Measurements from ENCODE around the gene AGBL4.

The AGBL4 gene

GRCh38 chr1:49199564-49199963, 824.2 kb downstream of the AGBL4 start:
- DNase-seq (ENCODE audit: extremely low spot score): no peak
- CTCF ChIA-PET: interaction anchor here (1.8 kb wide), 1 partner anchor 10 kb away, joined by 4 read pairs; no protein-coding TSS in a partner anchor
- TF ChIP-seq, protein P1, sequence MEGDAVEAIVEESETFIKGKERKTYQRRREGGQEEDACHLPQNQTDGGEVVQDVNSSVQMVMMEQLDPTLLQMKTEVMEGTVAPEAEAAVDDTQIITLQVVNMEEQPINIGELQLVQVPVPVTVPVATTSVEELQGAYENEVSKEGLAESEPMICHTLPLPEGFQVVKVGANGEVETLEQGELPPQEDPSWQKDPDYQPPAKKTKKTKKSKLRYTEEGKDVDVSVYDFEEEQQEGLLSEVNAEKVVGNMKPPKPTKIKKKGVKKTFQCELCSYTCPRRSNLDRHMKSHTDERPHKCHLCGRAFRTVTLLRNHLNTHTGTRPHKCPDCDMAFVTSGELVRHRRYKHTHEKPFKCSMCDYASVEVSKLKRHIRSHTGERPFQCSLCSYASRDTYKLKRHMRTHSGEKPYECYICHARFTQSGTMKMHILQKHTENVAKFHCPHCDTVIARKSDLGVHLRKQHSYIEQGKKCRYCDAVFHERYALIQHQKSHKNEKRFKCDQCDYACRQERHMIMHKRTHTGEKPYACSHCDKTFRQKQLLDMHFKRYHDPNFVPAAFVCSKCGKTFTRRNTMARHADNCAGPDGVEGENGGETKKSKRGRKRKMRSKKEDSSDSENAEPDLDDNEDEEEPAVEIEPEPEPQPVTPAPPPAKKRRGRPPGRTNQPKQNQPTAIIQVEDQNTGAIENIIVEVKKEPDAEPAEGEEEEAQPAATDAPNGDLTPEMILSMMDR (IDR thresholded peaks at IDR 0.05; ENCODE audit: control extremely low read depth, extremely low read depth, low read depth, missing control alignments): no peak
- POLR2A ChIA-PET: no interaction called here

DNA sequence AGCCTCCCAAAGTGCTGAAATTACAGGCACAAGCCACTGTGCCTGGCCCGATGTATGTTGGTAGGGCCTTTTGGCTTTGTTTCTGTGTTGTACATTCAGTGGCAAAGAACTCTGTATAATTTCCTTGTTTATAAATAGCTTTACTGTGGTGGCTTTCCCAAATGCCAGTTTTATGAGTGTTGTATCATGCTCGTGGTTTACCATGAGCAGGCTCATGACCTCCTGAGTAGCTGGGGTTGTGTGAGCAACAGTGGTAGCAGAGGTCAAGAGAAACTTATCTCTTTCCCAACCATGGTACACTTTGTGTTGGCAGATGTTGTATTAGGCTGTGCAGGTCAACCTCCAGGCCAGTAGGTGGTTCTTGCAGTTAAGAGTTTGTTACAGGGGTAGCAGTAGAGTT, 826.7 kb downstream of the AGBL4 start:
- ChIA-PET CTCF (no interaction called here), POLR2A (no interaction called here)
- TF ChIP-seq, protein P1 (IDR thresholded peaks at IDR 0.05; ENCODE audit: control extremely low read depth, extremely low read depth, low read depth, missing control alignments): no peak
- DNase-seq (ENCODE audit: extremely low spot score): no peak

- TF ChIP-seq, protein P1 (IDR thresholded peaks at IDR 0.05; ENCODE audit: control extremely low read depth, extremely low read depth, low read depth, missing control alignments): no peak
- DNase-seq (ENCODE audit: extremely low spot score): no peak
- CTCF ChIA-PET: no interaction called here
- POLR2A ChIA-PET: no interaction called here
These were observed 833.6 kb downstream of the AGBL4 start for GRCh38 chr1:49190138-49190537.

DNA sequence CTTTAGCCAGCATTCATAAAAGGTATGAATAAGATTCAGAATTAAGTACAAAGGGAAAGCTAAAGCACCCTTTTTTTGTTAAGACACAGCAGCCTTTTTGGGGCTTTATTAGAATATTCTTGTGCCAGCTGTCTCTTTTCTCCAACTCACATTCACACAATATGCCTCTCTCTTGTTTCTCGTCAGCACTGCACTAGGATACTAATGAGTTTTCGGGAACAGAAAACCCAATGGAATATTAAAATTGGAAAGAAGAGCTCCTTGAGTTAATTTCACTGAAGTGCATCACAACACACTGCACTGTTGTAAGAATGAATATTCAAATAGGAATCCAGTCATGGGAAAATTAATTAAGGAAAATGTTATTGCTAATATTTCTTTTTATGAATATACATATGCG, 836.7 kb downstream of the AGBL4 start:
- DNase-seq (ENCODE audit: extremely low spot score): no peak
- CTCF ChIA-PET: no interaction called here
- TF ChIP-seq, protein P1 (IDR thresholded peaks at IDR 0.05; ENCODE audit: control extremely low read depth, extremely low read depth, low read depth, missing control alignments): no peak
- POLR2A ChIA-PET: no interaction called here

DNA sequence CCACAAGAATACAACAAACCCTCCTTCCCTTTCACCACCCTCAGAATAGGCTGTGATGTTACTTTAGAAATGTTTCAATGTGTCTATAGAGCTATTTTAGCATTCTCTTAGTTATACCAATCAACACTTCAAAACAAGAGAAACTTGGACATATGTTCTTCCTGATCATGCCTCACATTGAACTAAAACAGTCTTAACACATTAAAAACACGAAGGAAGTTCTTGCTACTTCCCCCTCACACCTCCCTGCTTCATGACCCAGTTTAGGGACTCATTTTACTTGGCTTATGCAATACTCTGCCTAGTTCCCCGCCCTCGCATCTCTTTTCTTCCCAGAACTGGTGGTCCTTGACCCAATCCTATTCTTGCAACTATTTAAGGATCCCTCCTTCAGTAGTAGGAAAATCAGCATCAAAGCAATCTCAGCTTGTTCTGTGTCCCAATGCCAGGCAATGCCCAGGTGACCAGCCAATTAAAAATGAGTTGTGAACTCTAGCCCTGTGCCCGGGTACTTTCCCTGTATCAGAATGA, 838.2 kb downstream of the AGBL4 start:
- POLR2A ChIA-PET: no interaction called here
- CTCF ChIA-PET: interaction anchor here (0.8 kb wide), 1 partner anchor 9 kb away, joined by 3 read pairs; no protein-coding TSS in a partner anchor
- no peak for DNase-seq (ENCODE audit: extremely low spot score)
- TF ChIP-seq, protein P1 (IDR thresholded peaks at IDR 0.05; ENCODE audit: control extremely low read depth, extremely low read depth, low read depth, missing control alignments): no peak

GRCh38 chr1:49183489-49183888, 840.3 kb downstream of the AGBL4 start:
- ChIA-PET CTCF (no interaction called here), POLR2A (no interaction called here)
- TF ChIP-seq, protein P1 (IDR thresholded peaks at IDR 0.05; ENCODE audit: control extremely low read depth, extremely low read depth, low read depth, missing control alignments): no peak
- no peak for DNase-seq (ENCODE audit: extremely low spot score)

DNA sequence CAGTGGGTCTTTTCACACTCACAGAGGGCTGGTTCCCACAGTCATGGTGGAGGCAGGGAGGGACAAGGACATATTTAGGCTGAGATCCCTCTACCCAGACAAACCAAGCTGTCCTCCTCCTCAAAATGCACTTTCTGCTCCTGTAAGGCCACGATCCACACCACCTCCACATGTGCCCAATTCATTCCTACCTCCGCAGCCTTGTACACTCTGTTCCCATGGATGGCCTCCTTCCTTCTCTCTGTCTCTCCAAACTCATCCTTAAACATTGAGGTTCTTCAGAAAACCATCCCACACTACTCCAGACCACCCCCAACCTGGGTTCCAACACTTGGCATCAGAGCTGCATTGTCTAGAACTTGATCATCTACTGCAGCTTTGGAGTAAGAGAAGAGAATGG, 842.7 kb downstream of the AGBL4 start:
- DNase-seq (ENCODE audit: extremely low spot score): no peak
- TF ChIP-seq, protein P1 (IDR thresholded peaks at IDR 0.05; ENCODE audit: control extremely low read depth, extremely low read depth, low read depth, missing control alignments): no peak
- ChIA-PET POLR2A (no interaction called here), CTCF (no interaction called here)

Data from GM10248 (cell line).